ENCODE measurements around the gene MOCS1.

Gene MOCS1

DNA sequence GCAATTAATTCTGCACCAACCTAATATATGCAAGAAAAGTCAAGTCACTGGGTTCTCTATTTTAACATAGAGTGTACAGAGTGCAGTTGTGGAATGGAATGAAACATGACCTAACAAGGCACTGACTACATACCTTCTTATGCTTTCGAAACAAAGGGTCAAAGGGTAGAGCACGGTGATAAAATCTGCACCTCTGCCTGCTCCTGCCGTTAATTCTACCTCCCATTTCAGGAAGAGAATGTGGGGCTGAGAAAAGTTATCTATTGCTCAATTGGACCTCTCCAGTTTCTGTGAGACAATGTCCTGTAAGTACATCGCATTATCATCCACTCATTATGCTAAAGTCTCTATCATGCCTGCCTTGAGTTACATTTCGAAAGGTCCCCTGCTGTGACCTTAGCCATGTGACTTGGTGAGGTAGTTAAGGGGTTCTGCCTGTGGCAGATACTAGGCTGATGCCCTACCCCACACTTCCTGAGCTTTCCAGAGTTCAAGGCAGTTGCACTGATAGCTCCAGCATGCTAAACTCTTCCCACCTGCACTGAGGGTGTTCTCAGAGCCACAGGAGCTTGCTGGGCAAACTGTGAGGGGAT is 14.0 kb upstream of the MOCS1 start:
- no peak for DNase-seq (ENCODE audit: low read depth)

GRCh38 chr6:39947611-39948068 is 13.4 kb upstream of the MOCS1 start:
- no peak for DNase-seq (ENCODE audit: low read depth)

- no peak for DNase-seq (ENCODE audit: low read depth)
Observed at GRCh38 chr6:39945626-39946025, 11.4 kb upstream of the MOCS1 start.

GRCh38 chr6:39942903-39943580 is 8.8 kb upstream of the MOCS1 start:
- no peak for DNase-seq (ENCODE audit: low read depth)

- DNase-seq (ENCODE audit: low read depth), result no peak
Observed at GRCh38 chr6:39941820-39942219, 7.6 kb upstream of the MOCS1 start.

GRCh38 chr6:39941138-39941537 is 6.9 kb upstream of the MOCS1 start:
- no peak for DNase-seq (ENCODE audit: low read depth)

DNA sequence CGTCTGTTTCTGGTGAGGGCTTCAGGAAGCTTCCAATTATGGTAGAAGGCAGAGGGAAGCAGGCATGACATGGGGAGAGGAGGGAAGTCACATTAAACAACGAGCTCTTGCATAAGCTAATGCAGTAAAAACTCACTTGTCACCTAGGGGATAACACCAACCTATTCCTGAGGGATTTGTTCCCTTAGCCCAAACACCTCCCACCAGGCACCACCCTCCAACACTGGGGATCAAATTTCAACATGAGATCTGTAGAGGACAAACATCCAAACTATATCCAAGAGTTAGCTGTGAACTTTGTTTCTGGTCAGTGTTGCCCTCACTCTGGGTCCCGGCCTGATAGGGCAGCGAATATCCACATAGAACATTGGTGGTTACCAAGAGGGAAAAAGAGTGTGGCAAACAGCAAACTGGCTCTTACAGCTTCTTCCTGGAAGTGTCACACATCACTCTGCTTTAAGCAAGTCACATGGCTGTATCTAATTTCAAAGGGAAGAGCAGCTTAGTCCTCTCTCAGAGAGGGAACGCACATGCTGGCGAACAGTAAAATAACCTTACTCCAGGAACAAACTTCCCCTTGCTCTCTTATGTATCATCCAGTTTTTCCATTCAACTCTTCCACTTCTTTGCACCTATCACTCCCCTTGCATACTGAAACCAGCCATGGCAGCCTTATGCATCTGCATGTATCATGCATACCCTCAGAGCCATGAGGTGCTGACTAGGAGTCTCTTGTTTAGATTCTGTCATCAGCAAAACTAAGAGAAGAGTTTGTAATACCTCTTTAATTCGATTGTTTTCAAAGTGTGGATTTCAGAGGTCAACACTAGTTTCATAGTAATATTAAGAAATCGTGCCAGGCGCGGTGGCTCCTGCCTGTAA is 4.8 kb upstream of the MOCS1 start:
- no peak for DNase-seq (ENCODE audit: low read depth)

DNA sequence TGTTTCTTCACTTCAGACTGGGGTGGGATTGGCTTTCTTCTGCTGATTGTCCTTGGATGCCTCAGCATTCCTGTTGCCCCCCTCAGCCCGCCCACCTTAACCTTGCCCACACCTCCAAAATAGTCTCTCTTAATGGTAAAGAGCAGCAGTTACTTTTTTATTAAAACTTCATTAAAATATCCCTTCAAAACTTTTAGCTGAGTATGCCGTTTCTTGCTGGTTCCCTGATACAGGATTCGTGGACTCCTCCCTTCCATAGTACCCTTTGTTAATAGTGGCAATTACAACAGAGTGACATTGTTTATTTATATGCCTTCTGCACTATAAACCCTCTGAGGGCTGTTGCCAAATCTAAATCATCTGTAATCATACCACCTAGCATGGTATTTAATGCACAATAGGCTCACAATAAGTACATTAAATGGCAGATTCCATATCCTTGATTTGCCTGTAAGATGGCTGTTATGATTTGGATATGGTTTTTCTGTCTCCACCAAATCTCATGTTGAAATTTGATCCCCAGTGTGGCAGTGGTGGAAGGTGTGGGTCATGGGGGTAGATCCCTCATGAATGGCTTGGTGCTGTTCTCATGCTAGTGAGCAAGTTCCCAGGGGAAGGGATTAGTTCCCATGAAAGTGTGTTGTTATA is 3.5 kb upstream of the MOCS1 start:
- no peak for DNase-seq (ENCODE audit: low read depth)

DNA sequence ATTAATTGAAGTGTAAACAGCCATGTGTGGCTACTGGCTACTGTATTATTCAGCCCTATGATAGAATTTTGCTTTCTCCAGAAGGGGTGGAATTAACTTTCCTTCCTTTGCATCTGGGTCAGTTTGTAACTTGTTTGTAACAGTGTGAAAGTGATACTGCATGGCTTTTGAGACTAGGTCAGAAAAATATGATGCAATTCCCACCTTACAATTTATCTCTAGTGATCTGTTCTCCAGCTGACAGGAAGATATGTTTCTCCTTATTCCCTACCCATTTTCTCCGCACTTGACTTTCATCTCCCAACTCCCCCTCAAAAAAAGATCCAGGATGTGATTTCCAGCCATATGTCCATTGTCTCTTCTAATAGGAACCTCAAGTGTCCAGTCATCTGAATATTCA is 2.6 kb upstream of the MOCS1 start:
- no peak for DNase-seq (ENCODE audit: low read depth)

- DNase-seq (ENCODE audit: low read depth), result no peak
Observed at GRCh38 chr6:39935241-39935640, 979 bp upstream of the MOCS1 start.

DNA sequence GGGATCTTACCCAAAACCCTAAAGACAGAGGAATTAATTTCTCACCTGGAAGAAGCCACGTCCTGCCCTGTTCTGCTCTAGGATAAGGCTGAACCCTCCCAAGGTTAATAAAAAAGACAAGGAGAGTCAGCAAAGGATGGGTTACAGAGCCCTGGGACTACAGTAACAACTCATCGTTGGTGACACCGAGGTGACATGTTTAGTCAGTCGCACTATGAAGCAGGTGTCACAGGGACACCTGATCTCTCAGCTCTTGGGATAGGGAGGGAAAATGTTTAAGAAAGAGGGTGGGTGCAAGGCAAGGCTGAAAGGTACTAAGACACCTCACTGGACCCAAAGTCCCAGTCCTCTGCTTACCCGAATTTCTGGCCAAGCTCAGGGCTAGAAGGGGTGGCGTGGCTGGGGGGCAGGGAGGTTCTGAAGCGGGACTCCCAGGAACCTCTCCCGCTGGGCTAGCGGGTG is 562 bp downstream of the MOCS1 start:
- DNase-seq (ENCODE audit: low read depth), result no peak

DNA sequence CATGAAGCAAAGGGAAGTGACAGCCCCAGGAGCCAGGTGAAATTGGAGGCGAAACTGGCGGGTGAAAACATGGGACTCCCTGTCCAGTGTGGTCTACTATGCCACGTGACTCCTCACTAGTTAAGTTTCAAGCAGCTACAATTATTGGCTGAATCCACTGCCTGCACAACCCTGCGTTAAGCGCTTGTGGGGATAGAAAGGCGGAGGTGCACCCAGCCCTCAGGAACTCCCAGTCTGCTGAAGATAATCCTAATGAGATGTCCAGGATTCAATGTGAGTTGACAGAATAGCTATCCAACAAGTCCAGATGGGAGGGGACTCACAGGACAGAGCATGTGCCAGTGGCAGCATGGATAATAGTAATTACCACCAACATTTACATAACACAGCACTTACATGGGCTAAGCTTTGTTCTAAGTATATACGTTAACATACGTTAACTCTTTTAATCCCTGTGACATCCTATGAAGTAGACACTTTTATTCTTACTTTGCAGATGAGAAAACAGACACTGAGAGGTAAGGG is 1.8 kb downstream of the MOCS1 start:
- no peak for DNase-seq (ENCODE audit: low read depth)

- no peak for DNase-seq (ENCODE audit: low read depth)
Observed at GRCh38 chr6:39931607-39932006, 2.7 kb downstream of the MOCS1 start.

DNA sequence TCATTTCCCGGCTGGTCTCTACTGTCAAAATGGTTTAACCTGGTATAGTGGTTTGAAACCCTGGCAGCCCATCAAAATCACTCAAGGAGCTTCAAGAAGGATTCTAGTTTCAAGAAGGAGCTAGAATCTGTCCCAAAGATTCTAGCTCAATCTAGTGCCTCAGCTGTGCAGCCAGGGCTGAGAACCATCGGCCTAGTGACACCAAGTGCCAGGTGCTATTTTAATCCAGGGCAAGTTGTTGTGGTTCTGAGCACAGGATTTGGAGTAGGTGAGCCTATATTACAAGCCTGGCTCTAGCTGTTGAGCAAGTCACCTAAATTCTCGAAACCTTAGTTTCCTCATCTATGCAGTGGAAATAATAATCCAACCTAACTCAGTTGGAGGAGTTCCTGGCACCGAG is 3.7 kb downstream of the MOCS1 start:
- no peak for DNase-seq (ENCODE audit: low read depth)

- no peak for DNase-seq (ENCODE audit: low read depth)
Observed at GRCh38 chr6:39929733-39930461, 4.4 kb downstream of the MOCS1 start.

GRCh38 chr6:39929039-39929732 is 5.1 kb downstream of the MOCS1 start:
- DNase-seq (ENCODE audit: low read depth), result no peak

GRCh38 chr6:39927159-39927558 is 7.1 kb downstream of the MOCS1 start:
- no peak for DNase-seq (ENCODE audit: low read depth)

GRCh38 chr6:39926668-39927067 is 7.6 kb downstream of the MOCS1 start:
- DNase-seq (ENCODE audit: low read depth), result no peak

GRCh38 chr6:39925931-39926290 is 8.4 kb downstream of the MOCS1 start:
- no peak for DNase-seq (ENCODE audit: low read depth)

GRCh38 chr6:39925191-39925930 is 8.9 kb downstream of the MOCS1 start:
- DNase-seq (ENCODE audit: low read depth), result no peak
